Heart left ventricle (tissue), 16 donors: ENCODE measurements around the gene RPL31. TPM values are rescaled to one million over a fixed set of nuclear protein-coding genes. Genes with fewer than 3 reads are reported as not detected.

Experiments used
- ATAC-seq, 4 donors: fragments of 200-7000 bp; cut with Tn5 transposase; one replicate each; pipeline ENCODE4 v1.9.1; 2020 to 2022; ENCODE audit warnings: moderate library complexity in 4 of 4, mild to moderate bottlenecking in 3 of 4, moderate number of reproducible peaks in 1 of 4
- DNase-seq, 5 donors: peaks; one replicate each; pipeline ENCODE4 v3.0.0-alpha.2; 2020
- H3K27ac ChIP-seq, 12 donors: fragments of 200-600 bp; sonication (generic) in 4 of 12; one replicate each; pipeline versions ENCODE4 v1.5.0 to v1.8.0; 2016 to 2022; ENCODE audit warnings: mild to moderate bottlenecking in 2 of 12
- H3K27me3 ChIP-seq, 9 donors: fragments of 200-600 bp; sonication (generic) in 2 of 9; one replicate each; pipeline versions ENCODE4 v1.5.1 to v1.8.0; 2016 to 2022; ENCODE audit warnings: mild to moderate bottlenecking in 3 of 9
- H3K36me3 ChIP-seq, 9 donors: fragments of 200-600 bp; sonication (generic) in 2 of 9; one replicate each; pipeline versions ENCODE4 v1.5.0 to v1.8.0; 2018 to 2022; ENCODE audit warnings: mild to moderate bottlenecking in 2 of 9
- H3K4me1 ChIP-seq, 12 donors: fragments of 200-600 bp; sonication (generic) in 4 of 12; one replicate each; pipeline versions ENCODE4 v1.5.0 to v1.8.0; 2016 to 2022; ENCODE audit warnings: mild to moderate bottlenecking in 3 of 12
- H3K4me3 ChIP-seq, 12 donors: fragments of 200-600 bp; sonication (generic) in 4 of 12; one replicate each; pipeline versions ENCODE4 v1.5.0 to v1.8.0; 2017 to 2022; ENCODE audit warnings: mild to moderate bottlenecking in 9 of 12, moderate library complexity in 4 of 12
- H3K9me3 ChIP-seq, 12 donors: fragments of 200-600 bp; sonication (generic) in 4 of 12; one replicate each; pipeline versions ENCODE4 v1.5.0 to v1.8.0; 2016 to 2022; ENCODE audit warnings: mild to moderate bottlenecking in 1 of 12
- POLR2A ChIP-seq, 2 donors: fragments of 450-650 bp; IDR thresholded peaks; one replicate each; pipeline ENCODE4 v1.6.1; 2017; ENCODE audit warnings: antibody characterized with exemption in 2 of 2, mild to moderate bottlenecking in 2 of 2, moderate library complexity in 2 of 2
- WGBS, 4 donors: extraction: QIAGEN DNeasy Blood & Tissue Kit in 2 of 4; methylation state at CpG; one replicate each; pipeline versions ENCODE4 v1.1.5 to v1.1.7; 2013 to 2018; 5-methylcytosine and 5-hydroxymethylcytosine counted together
- intact Hi-C, 10 donors: fragments of 100-400 bp; cut with DNase I; formaldehyde crosslinking; loops; one replicate each; pipeline versions ENCODE4 v1.11.1 to v1.14.2; 2022
- polyA plus RNA-seq, 2 donors: library from polyadenylated mRNA; stranded (reverse); fragments of 200-250 nt; gene quantifications; one replicate each; pipeline ENCODE4 v1.2.3, GENCODE V29; 2013
- total RNA-seq, 9 donors: library from RNA; depleted of rRNA in 2 of 9; stranded (reverse); fragments of >200 nt in 2 of 9; fragmentation: NEBNext Ultra II Directional in 3 of 9; extraction: Animal tissue kit (Norgen Biotek cat#: 25700) in 3 of 9; gene quantifications; one replicate each; pipeline versions ENCODE4 v1.1.0 to v1.2.4, GENCODE V29; 2016 to 2023
- TF ChIP-seq, protein P1 (sequence below), 12 donors: fragments of 200-600 bp; sonication (generic) in 4 of 12; IDR thresholded peaks; one replicate each; pipeline versions ENCODE4 v1.5.0 to v1.8.0; 2018 to 2022; ENCODE audit warnings: antibody characterized with exemption in 12 of 12, mild to moderate bottlenecking in 5 of 12
- donor health status: ischemic (EF 13 %, LVEDD 7.1; RV severe dilation, severe dysfunction).
- donor health status: healthy with polysubstance abuse.
- donor health status: DM: no; HTN: yes; CAD: no.
- donor health status: DM: no; HTN: no; CAD: no.
- donor health status: ischemic (EF 25% LVEDD 6.9; RV normal size, moderate dysfunction).
- donor health status: ischemic (EF 25% LVEDD 5.7; RV mildly dilated, moderate dysfunction).
- donor health status: healthy.
- donor health status: DM: yes; HTN: yes; CAD: no.
- donor health status: ischemic (EF 35%, LVEDD 5.7; RV mildly dilated, moderate dysfunction).
- donor health status: nonischemic (EF 11% LVEDD 7.7; RV severe dilation, severe dysfunction).
- donor health status: DM: yes; HTN: yes; CAD: no.
- donor health status: PGD.
- donor health status: ischemic (EF 29% LVEDD 5.4; RV normal size, mild dysfunction).
- donor health status: nonischemic (EF 23%, LVEDD 6.1; RV moderate dilation, normal function).

Gene RPL31
- total and polyA plus RNA-seq, 11 donors, result 383 to 3,831 (median 752) TPM

GRCh38 chr2:100968146-100969145 is 33.6 kb upstream of the RPL31 start:
- TF ChIP-seq, protein P1, sequence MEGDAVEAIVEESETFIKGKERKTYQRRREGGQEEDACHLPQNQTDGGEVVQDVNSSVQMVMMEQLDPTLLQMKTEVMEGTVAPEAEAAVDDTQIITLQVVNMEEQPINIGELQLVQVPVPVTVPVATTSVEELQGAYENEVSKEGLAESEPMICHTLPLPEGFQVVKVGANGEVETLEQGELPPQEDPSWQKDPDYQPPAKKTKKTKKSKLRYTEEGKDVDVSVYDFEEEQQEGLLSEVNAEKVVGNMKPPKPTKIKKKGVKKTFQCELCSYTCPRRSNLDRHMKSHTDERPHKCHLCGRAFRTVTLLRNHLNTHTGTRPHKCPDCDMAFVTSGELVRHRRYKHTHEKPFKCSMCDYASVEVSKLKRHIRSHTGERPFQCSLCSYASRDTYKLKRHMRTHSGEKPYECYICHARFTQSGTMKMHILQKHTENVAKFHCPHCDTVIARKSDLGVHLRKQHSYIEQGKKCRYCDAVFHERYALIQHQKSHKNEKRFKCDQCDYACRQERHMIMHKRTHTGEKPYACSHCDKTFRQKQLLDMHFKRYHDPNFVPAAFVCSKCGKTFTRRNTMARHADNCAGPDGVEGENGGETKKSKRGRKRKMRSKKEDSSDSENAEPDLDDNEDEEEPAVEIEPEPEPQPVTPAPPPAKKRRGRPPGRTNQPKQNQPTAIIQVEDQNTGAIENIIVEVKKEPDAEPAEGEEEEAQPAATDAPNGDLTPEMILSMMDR (IDR thresholded peaks at IDR 0.05), result no peak
- TF ChIP-seq POLR2A (IDR thresholded peaks at IDR 0.05), result no peak
- Histone ChIP-seq H3K4me3 (no peak overlapping the region), H3K36me3 (peaks cover 0 to 89% (median 56%) of the 10 kb centered on the region in 9 donors), H3K4me1 (no peaks in the 10 kb centered on the region), H3K9me3 (no peaks in the 10 kb centered on the region), H3K27ac (no peak overlapping the region), H3K27me3 (no peaks in the 10 kb centered on the region)
- 90 to 93% (median 91%) methylated on average over 24 to 28 of the region's 28 CpGs for WGBS, 4 donors
- intact Hi-C loops, result no loop called here
- DNase-seq (no peak), ATAC-seq (peak in 1 of 4 donors; percentile 25)

DNA sequence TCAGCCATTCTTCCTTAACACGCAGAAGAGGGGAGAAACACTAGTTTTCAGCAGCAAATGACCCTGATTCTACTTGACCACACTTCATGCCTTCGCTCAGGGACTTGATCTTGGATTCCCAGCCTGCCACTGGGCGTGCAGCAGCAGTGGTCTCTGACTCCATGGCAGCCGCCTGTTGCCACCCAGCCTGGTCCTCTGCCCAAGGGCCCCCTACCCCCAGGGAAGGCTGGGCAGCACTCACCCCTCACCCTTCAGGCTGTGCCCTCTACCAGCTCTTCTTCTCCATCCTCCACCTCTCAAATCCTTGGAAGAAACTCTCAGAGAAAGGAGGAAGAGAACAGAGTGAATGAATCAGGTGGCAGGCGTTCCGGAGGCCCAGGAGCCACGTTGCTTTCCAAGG is 32.1 kb upstream of the RPL31 start:
- Histone ChIP-seq H3K27me3 (no peaks in the 10 kb centered on the region), H3K27ac (no peak overlapping the region), H3K4me1 (no peaks in the 10 kb centered on the region), H3K4me3 (no peak overlapping the region), H3K36me3 (peaks cover 0 to 92% (median 69%) of the 10 kb centered on the region in 9 donors), H3K9me3 (no peaks in the 10 kb centered on the region)
- TF ChIP-seq, protein P1 (IDR thresholded peaks at IDR 0.05), result no peak
- no peak for TF ChIP-seq POLR2A (IDR thresholded peaks at IDR 0.05)
- ATAC-seq (peak in 1 of 4 donors; percentile 18), DNase-seq (no peak)
- 91 to 96% (median 93%) methylated on average over 7 of the region's 7 CpGs for WGBS, 4 donors
- intact Hi-C loops, result no loop called here

- H3K4me3 ChIP-seq, result no peak overlapping the region
- 74 to 86% (median 82%) methylated on average over 9 of the region's 9 CpGs for WGBS, 4 donors
- no peaks in the 10 kb centered on the region for H3K9me3 ChIP-seq
- H3K4me1 ChIP-seq, result no peaks in the 10 kb centered on the region
- no peak overlapping the region for H3K27ac ChIP-seq
- TF ChIP-seq POLR2A (IDR thresholded peaks at IDR 0.05), result no peak
- TF ChIP-seq, protein P1 (IDR thresholded peaks at IDR 0.05), result no peak
- peaks cover 0 to 95% (median 79%) of the 10 kb centered on the region in 9 donors for H3K36me3 ChIP-seq
- intact Hi-C loops, result no loop called here
- peak in 1 of 4 donors; percentile 19 for ATAC-seq
- DNase-seq, result no peak
- no peaks in the 10 kb centered on the region for H3K27me3 ChIP-seq
Observed at GRCh38 chr2:100971221-100971620, 30.9 kb upstream of the RPL31 start.

- intact Hi-C loops, result no loop called here
- ATAC-seq, result no peak
- 89 to 96% (median 93%) methylated on average over 7 of the region's 7 CpGs for WGBS, 4 donors
Observed at GRCh38 chr2:100972452-100972851, 29.6 kb upstream of the RPL31 start.

More at GRCh38 chr2:100972452-100972851, 29.6 kb upstream of the RPL31 start:
- TF ChIP-seq, protein P1 (IDR thresholded peaks at IDR 0.05), result no peak
- TF ChIP-seq POLR2A (IDR thresholded peaks at IDR 0.05), result no peak
- Histone ChIP-seq H3K27me3 (no peaks in the 10 kb centered on the region), H3K9me3 (no peaks in the 10 kb centered on the region), H3K4me3 (no peak overlapping the region), H3K4me1 (no peaks in the 10 kb centered on the region), H3K36me3 (peaks cover 0 to 98% (median 92%) of the 10 kb centered on the region in 9 donors), H3K27ac (no peak overlapping the region)
- no peak for DNase-seq
